GM19324 (cell line): ENCODE measurements around the gene EIF5B.
"Not testable (repeated sequence)": the region's sequence is repeated elsewhere in the genome, so short reads cannot be mapped to it uniquely, and the experiment has no call there.

Experiments used
- ATAC-seq: cut with Tn5 transposase; IDR thresholded peaks from one replicate; pipeline ENCODE4 v1.9.1; 2021; ENCODE audit warnings: mild to moderate bottlenecking, moderate library complexity; ENCODE audit not compliant: unreplicated experiment, low FRiP score

EIF5B gene, protein sequence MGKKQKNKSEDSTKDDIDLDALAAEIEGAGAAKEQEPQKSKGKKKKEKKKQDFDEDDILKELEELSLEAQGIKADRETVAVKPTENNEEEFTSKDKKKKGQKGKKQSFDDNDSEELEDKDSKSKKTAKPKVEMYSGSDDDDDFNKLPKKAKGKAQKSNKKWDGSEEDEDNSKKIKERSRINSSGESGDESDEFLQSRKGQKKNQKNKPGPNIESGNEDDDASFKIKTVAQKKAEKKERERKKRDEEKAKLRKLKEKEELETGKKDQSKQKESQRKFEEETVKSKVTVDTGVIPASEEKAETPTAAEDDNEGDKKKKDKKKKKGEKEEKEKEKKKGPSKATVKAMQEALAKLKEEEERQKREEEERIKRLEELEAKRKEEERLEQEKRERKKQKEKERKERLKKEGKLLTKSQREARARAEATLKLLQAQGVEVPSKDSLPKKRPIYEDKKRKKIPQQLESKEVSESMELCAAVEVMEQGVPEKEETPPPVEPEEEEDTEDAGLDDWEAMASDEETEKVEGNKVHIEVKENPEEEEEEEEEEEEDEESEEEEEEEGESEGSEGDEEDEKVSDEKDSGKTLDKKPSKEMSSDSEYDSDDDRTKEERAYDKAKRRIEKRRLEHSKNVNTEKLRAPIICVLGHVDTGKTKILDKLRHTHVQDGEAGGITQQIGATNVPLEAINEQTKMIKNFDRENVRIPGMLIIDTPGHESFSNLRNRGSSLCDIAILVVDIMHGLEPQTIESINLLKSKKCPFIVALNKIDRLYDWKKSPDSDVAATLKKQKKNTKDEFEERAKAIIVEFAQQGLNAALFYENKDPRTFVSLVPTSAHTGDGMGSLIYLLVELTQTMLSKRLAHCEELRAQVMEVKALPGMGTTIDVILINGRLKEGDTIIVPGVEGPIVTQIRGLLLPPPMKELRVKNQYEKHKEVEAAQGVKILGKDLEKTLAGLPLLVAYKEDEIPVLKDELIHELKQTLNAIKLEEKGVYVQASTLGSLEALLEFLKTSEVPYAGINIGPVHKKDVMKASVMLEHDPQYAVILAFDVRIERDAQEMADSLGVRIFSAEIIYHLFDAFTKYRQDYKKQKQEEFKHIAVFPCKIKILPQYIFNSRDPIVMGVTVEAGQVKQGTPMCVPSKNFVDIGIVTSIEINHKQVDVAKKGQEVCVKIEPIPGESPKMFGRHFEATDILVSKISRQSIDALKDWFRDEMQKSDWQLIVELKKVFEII

DNA sequence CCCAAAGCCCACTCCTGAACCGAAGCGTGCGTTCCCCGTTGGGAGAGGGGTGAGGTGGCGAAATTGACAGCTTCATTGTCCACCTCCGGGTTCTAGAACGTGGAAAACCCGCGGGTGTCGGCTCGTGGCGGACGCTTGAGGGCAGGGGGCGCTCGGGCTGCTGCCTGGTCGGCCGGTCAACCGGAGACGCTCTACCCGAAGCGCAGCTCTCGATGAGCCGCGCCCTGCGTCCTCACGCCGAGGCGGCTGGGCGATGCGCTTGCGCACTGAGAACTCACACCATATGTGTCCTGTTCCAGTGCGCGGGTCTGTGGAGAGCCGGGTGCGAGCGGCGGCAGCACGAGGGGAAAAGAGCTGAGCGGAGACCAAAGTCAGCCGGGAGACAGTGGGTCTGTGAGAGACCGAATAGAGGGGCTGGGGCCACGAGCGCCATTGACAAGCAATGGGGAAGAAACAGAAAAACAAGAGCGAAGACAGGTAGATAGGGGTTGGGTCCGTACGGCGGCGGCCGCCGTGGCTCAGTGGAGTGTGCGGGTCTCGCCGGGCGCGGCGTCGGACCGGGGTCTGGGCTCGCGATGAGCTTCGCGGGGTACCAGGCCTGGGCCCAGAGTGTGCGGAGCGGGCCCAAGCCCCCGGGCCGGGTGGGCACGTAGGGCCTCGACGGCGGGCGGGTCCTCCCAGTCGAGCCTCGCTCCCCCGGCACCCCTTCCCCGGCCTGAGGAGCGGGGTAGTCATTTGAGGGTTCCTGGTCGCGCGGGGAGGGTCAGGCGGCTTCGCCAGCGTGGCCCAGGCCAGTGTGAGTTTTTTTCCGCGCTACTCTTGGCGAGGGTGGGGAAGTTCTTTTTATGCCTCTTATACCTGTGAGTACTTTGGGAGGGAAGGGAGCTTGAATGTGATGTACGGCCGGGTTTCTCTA lies at the start of gene EIF5B:
Gene EIF5B, plus strand, starts transcription at position 277 of the 916 bp plus-strand sequence. Its CDS starts 166 bp downstream, at position 443.
- peak; percentile 65 for ATAC-seq

GRCh38 chr2:99297994-99298393 lies 39.2 kb upstream of the EIF5B start:
- ATAC-seq = no peak

DNA sequence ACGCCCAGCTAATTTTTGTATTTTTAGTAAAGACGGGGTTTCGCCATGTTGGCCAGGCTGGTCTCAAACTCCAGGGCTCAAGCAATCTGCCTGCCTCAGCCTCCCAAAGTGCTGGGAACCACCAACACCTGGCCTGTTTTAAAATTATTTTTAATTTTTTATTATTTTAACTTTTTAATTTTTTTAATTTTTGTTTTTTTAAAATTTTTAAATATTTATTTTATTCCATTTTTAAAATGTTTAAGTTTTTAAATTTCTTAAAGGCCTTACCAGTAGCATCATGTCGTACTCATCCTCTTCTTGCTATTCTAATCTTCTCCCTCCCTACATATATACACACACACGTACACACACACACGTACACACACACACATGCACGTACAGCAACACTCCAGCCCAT lies 37.6 kb upstream of the EIF5B start:
- no peak for ATAC-seq

GRCh38 chr2:99301097-99301496 lies 36.1 kb upstream of the EIF5B start, which contains the start of gene LYG1:
Gene LYG1, minus strand, starts transcription at chr2:99301197. Its CDS starts 5,527 bp downstream, at chr2:99295670.
- ATAC-seq = not testable (repeated sequence)

- no peak for ATAC-seq
These were observed 19.9 kb upstream of the EIF5B start for GRCh38 chr2:99317161-99317872.

GRCh38 chr2:99317873-99318200 lies 19.4 kb upstream of the EIF5B start:
- not testable (repeated sequence) for ATAC-seq

DNA sequence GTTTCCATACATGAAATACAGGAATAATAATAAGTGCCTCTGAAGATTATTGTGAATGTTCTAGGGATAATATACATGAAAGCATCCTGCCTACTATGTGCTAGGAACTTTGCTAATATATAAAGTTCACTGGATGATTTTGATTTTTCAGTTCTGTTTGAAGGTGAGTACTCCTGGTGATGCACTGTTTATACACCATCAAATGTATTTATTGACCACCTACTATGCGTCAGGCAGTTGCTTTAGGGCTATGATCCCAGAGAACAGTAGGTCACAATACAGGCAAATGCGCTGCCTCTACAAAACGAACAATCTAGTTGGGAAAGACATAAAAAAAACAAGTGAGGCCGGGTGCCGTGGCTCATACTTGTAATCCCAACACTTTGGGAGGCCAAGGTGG lies 11.8 kb upstream of the EIF5B start:
- ATAC-seq = no peak

GRCh38 chr2:99335911-99336803 lies 1.0 kb upstream of the EIF5B start, which contains the start of gene TXNDC9:
Gene TXNDC9, minus strand, starts transcription at chr2:99336333. Its CDS starts 3,123 bp downstream, at chr2:99333210.
- ATAC-seq = peak; percentile 88

GRCh38 chr2:99336804-99337112 lies 431 bp upstream of the EIF5B start:
- peak; percentile 4 for ATAC-seq

- no peak for ATAC-seq
These were observed 918 bp downstream of the EIF5B start for GRCh38 chr2:99338029-99338585.

GRCh38 chr2:99340669-99341236 lies 3.6 kb downstream of the EIF5B start:
- ATAC-seq = no peak

- ATAC-seq = no peak
These were observed 5.3 kb downstream of the EIF5B start for GRCh38 chr2:99342536-99342935.

DNA sequence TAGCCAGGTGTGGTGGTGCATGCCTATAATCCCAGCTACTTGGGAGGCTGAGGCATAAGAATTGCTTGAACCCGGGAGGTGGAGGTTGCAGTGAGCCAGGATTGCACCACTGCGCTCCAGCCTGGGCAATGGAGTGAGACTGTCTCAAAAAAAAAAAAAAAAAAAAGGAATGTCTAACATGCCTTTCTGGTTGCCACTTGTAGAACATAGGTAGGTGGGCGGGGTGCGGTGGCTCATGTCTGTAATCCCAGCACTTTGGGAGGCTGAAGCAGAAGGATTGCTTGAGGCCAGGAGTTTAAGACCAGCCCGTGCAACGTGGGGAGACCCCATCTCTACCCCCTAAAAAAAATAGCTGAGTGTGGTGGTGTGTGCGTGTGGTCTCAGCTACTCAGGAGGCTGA lies 8.3 kb downstream of the EIF5B start:
- ATAC-seq = not testable (repeated sequence)

- no peak for ATAC-seq
These were observed 9.0 kb downstream of the EIF5B start for GRCh38 chr2:99346218-99346617.

DNA sequence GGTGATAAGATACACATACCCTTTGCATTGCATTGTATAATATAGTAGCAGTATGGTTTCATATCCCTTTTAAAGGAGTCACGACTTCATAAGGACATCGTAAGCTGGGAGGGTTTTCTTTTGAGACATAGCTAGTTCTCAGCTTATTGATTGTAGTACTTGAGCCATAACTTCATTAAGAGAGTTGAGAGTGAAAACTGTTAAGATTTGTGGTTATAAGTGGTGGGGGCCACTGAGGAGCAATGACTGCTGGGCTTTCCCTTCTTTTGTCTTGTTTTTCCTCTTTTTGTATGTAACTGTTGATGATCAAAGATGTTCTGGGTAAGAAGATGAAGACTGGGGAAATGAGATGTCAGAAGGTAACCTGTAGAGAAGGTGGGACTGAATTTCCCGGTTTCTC lies 11.0 kb downstream of the EIF5B start:
- no peak for ATAC-seq

- no peak for ATAC-seq
These were observed 13.0 kb downstream of the EIF5B start for GRCh38 chr2:99350194-99350593.

DNA sequence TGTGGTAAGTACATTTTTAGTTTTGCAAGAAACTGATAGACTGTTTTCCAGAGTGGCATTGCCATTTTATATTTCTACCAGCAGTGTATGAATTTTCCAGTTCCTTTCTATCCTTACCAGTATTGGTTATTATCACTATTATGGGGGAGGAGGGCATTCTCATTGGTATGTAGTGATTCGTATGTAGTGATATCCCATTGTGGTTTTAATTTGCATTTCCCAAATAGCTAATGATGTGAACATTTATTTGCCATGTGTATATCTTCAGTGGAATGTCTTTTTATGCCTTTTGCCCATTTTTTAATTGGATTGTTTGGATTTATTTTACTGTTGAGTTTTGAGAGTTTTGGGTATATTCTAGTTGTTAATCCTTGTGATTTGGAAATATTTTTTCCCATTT lies 16.9 kb downstream of the EIF5B start:
- no peak for ATAC-seq

GRCh38 chr2:99354825-99355224 lies 17.6 kb downstream of the EIF5B start:
- not testable (repeated sequence) for ATAC-seq
